GM12878 (cell line): ENCODE data around the gene RNF11. TPM values are rescaled to one million over a fixed set of nuclear protein-coding genes. Genes with fewer than 3 reads are reported as not detected.
"Not testable (repeated sequence)": the region's sequence is repeated elsewhere in the genome, so short reads cannot be mapped to it uniquely, and the experiment has no call there.

Source experiments
- ATAC-seq: fragments of 200-7000 bp; cut with Tn5 transposase; 3 replicates; pipeline ENCODE4 v1.9.1; 2020; ENCODE audit warnings: mild to moderate bottlenecking, moderate library complexity
- BruUV-seq: library from RNA; stranded (reverse); fragments of 400-500 nt; replicated peaks from 2 replicates; lab custom pipeline; 2021; lab: Mats Ljungman, UMichigan
- CTCF ChIA-PET: fragments of 300-600 bp; sonication (Branson Sonifier 250); formaldehyde crosslinking; extraction: SDS; loops from one replicate; lab custom pipeline; 2021; ENCODE audit warnings: inconsistent platforms; lab: Yijun Ruan, JAX
- POLR2A ChIA-PET: fragments of 350-600 bp; formaldehyde crosslinking; extraction: SDS; loops from one replicate; lab custom pipeline; 2021; ENCODE audit warnings: inconsistent platforms; lab: Charles Lee
- RAD21 ChIA-PET: fragments of 300-600 bp; sonication (Branson Sonifier 250); formaldehyde crosslinking; loops from one replicate; lab custom pipeline; 2023; ENCODE audit warnings: antibody characterized with exemption; ENCODE audit not compliant: unreplicated experiment; lab: Charles Lee
- SMC1A ChIA-PET: fragments of 300-600 bp; sonication (Branson Sonifier 250); formaldehyde crosslinking; loops from one replicate; lab custom pipeline; 2023; ENCODE audit not compliant: unreplicated experiment, uncharacterized antibody; lab: Charles Lee
- DNase-seq: peaks from one replicate; pipeline ENCODE4 v3.0.0-alpha.2; 2011; ENCODE audit warnings: low read depth, low spot score
- FAIRE-seq: peaks from 3 replicates; lab custom pipeline; 2011; peaks lifted over from hg19 to GRCh38; lab: Jason Lieb, UNC
- H2AFZ ChIP-seq: 2 replicates; pipeline ENCODE4 v1.6.0; 2011; ENCODE audit warnings: low read depth, low read length, control low read depth; ENCODE audit not compliant: control insufficient read depth
- H3K27ac ChIP-seq: 2 replicates; pipeline ENCODE4 v1.5.1; 2011; ENCODE audit warnings: control low read depth; ENCODE audit not compliant: control insufficient read depth, insufficient read depth
- H3K27me3 ChIP-seq, 2 experiments: replicated peaks in 1 of 2; 2 replicates each; pipeline versions ENCODE4 v1.6.0 to v1.6.1; 2011; ENCODE audit warnings: low read length in 1 of 2; ENCODE audit not compliant: control insufficient read depth in 2 of 2, insufficient read depth in 2 of 2
- H3K36me3 ChIP-seq, 2 experiments: 2 replicates each; pipeline ENCODE4 v1.5.1; 2011; ENCODE audit warnings: low read length in 1 of 2; ENCODE audit not compliant: control insufficient read depth in 2 of 2, insufficient read depth in 2 of 2
- H3K4me1 ChIP-seq: 2 replicates; pipeline ENCODE4 v1.6.1; 2011; ENCODE audit warnings: mild to moderate bottlenecking, low read length, moderate library complexity, mixed read lengths; ENCODE audit not compliant: control insufficient read depth, insufficient read depth
- H3K4me2 ChIP-seq: 2 replicates; pipeline ENCODE4 v1.6.0; 2011; ENCODE audit warnings: control low read depth; ENCODE audit not compliant: control insufficient read depth, insufficient read depth
- H3K4me3 ChIP-seq: fragments of 200-600 bp; sonication (generic); 2 replicates; pipeline ENCODE4 v1.5.1; 2016
- H3K79me2 ChIP-seq: 2 replicates; pipeline ENCODE4 v1.6.0; 2011; ENCODE audit warnings: low read length; ENCODE audit not compliant: control insufficient read depth, insufficient read depth
- H3K9ac ChIP-seq: 2 replicates; pipeline ENCODE4 v1.8.0; 2011; ENCODE audit warnings: low read length, control low read depth, mixed read lengths; ENCODE audit not compliant: control insufficient read depth, insufficient read depth
- H3K9me3 ChIP-seq: replicated peaks from 3 replicates; pipeline ENCODE4 v1.5.1; 2011; ENCODE audit warnings: mild to moderate bottlenecking, low read length; ENCODE audit not compliant: control insufficient read depth, insufficient read depth
- H4K20me1 ChIP-seq: 2 replicates; pipeline ENCODE4 v1.6.0; 2011; ENCODE audit not compliant: control insufficient read depth, insufficient read depth
- BRCA1 ChIP-seq: IDR thresholded peaks from 2 replicates; pipeline ENCODE4 v1.6.1; 2011; ENCODE audit warnings: low read depth, low read length, improper control_type of control experiment
- EED ChIP-seq: sonication (generic); IDR thresholded peaks from 2 replicates; pipeline ENCODE4 v1.6.1; 2016; ENCODE audit warnings: antibody characterized with exemption, low read depth
- ESRRA ChIP-seq: IDR thresholded peaks from 2 replicates; pipeline ENCODE4 v1.6.1; 2012; ENCODE audit warnings: mild to moderate bottlenecking, low read length, improper control_type of control experiment
- KLF5 ChIP-seq: fragments of 450-650 bp; IDR thresholded peaks from 2 replicates; pipeline ENCODE4 v1.6.1; 2014; ENCODE audit warnings: mild to moderate bottlenecking; ENCODE audit not compliant: partially characterized antibody
- PAX5 ChIP-seq: IDR thresholded peaks from 2 replicates; pipeline ENCODE4 v1.6.1; 2011; ENCODE audit warnings: low read depth, low read length, borderline replicate concordance
- SUPT20H ChIP-seq: IDR thresholded peaks from 2 replicates; pipeline ENCODE4 v1.6.1; 2011; ENCODE audit warnings: low read depth, mild to moderate bottlenecking, low read length, moderate library complexity, borderline replicate concordance; ENCODE audit not compliant: control insufficient read depth
- WGBS: methylation state at CpG from one replicate; pipeline ENCODE4 v1.1.6; 2016; ENCODE audit warnings: low lambda C conversion rate; ENCODE audit not compliant: insufficient replicate concordance, insufficient coverage; ENCODE audit errors: missing lambda C conversion rate; 5-methylcytosine and 5-hydroxymethylcytosine counted together
- in situ Hi-C: fragments of 300-500 bp; cut with MboI; formaldehyde crosslinking; loops from 9 replicates; pipeline ENCODE4 v1.14.3; 2018; ENCODE audit warnings: mixed read lengths
- intact Hi-C: fragments of 100-400 bp; cut with micrococcal nuclease; formaldehyde crosslinking; loops from one replicate; pipeline ENCODE4 v1.14.2; 2022; ENCODE audit not compliant: unreplicated experiment
- polyA plus RNA-seq, 11 experiments: library from polyadenylated mRNA; depleted of rRNA in 4 of 11; unstranded in 6 of 11; stranded (reverse) in 5 of 11; fragments of >200 nt; fragmentation: Nextera tagmentation in 4 of 11; fragmentation: Illumina TruSeq in 1 of 11; extraction: Ambion mirVana in 4 of 11; extraction: Trizol in 1 of 11; gene quantifications; 1 replicate in 1 of 11; 2 replicates in 10 of 11; pipeline versions ENCODE4 v1.2.1 to v1.2.3, GENCODE V29; 2011 to 2016; ENCODE audit warnings: inconsistent platforms in 2 of 11, missing spikeins in 2 of 11, low read depth in 1 of 11
- total RNA-seq, 4 experiments: library from RNA; depleted of rRNA in 3 of 4; stranded (reverse); fragments of >200 nt in 3 of 4; fragmentation: Illumina TruSeq in 1 of 4; extraction: Trizol in 1 of 4; gene quantifications; 2 replicates each; pipeline versions ENCODE4 v1.2.1 to v1.2.3, GENCODE V29; 2013 to 2021

RNF11 gene
- total and polyA plus RNA-seq, 10 of the 15 experiments (the other 5 are each of a cell fraction or from before 2014, with no cell fraction given) = 9.5 to 43.6 (median 32.3) TPM

- FAIRE-seq = peak; percentile 41
- Histone ChIP-seq H3K9me3 (no peaks in the 10 kb centered on the region; the same call in 2 of the 3 replicates), H4K20me1 (no peaks in the 10 kb centered on the region), H3K9ac (no peak overlapping the region), H3K27me3 (no peaks in the 10 kb centered on the region), H3K4me3 (no peak overlapping the region), H3K4me2 (no peak overlapping the region), H2AFZ (no peak overlapping the region), H3K4me1 (no peaks in the 10 kb centered on the region), H3K79me2 (no peaks in the 10 kb centered on the region), H3K27ac (no peak overlapping the region), H3K36me3 (no peaks in the 10 kb centered on the region)
- ChIA-PET POLR2A (no interaction called here), SMC1A (interaction anchor here (1.1 to 1.3 kb wide), 3 partner anchors 10 to 63 kb away, joined by 3 to 4 read pairs (median 3); no protein-coding TSS in a partner anchor), RAD21 (interaction anchor here (1.1 kb wide), 1 partner anchor 33 kb away, joined by 5 read pairs; no protein-coding TSS in a partner anchor), CTCF (interaction anchor here (1.0 kb wide), 1 partner anchor 10 kb away, joined by 4 read pairs; no protein-coding TSS in a partner anchor)
- ATAC-seq = no peak
- TF ChIP-seq SUPT20H (no peak), EED (no peak), ESRRA (no peak), PAX5 (no peak), BRCA1 (no peak), KLF5 (no peak)
- 53% methylated on average over 6 of the region's 6 CpGs for WGBS
- in situ Hi-C loops (no loop called here), intact Hi-C loops (no loop called here)
- BruUV-seq = no TSS peak
- no peak for DNase-seq
Observed at GRCh38 chr1:51224255-51224654, 11.8 kb upstream of the RNF11 start.

GRCh38 chr1:51227231-51227960 is 8.7 kb upstream of the RNF11 start:
- H3K9ac ChIP-seq, in situ Hi-C loops, H3K36me3 ChIP-seq, DNase-seq, intact Hi-C loops, ATAC-seq, H3K9me3 ChIP-seq, H3K4me3 ChIP-seq, FAIRE-seq, BruUV-seq, CTCF ChIA-PET, H4K20me1 ChIP-seq, H2AFZ ChIP-seq, RAD21 ChIA-PET, H3K27ac ChIP-seq, H3K4me2 ChIP-seq, H3K79me2 ChIP-seq, POLR2A ChIA-PET, H3K4me1 ChIP-seq, H3K27me3 ChIP-seq: not testable (repeated sequence)
- whole genome bisulfite sequencing = 67% methylated on average over 15 of the region's 15 CpGs
- SMC1A ChIA-PET = interaction anchor here (1.2 kb wide), 1 partner anchor 298 kb away, joined by 3 read pairs; no protein-coding TSS in a partner anchor

- H3K79me2 ChIP-seq, H3K27ac ChIP-seq, H3K4me1 ChIP-seq, SMC1A ChIA-PET, BruUV-seq, H3K4me2 ChIP-seq, H4K20me1 ChIP-seq, intact Hi-C loops, POLR2A ChIA-PET, H3K4me3 ChIP-seq, in situ Hi-C loops, ATAC-seq, FAIRE-seq, H3K27me3 ChIP-seq, H2AFZ ChIP-seq, H3K36me3 ChIP-seq, RAD21 ChIA-PET, H3K9ac ChIP-seq, H3K9me3 ChIP-seq, DNase-seq, CTCF ChIA-PET: not testable (repeated sequence)
- WGBS = 37% methylated on average over 11 of the region's 11 CpGs
Observed at GRCh38 chr1:51228471-51228870, 7.6 kb upstream of the RNF11 start.
